Urothelium cell line (cell line): ENCODE results near the gene PCDHAC2.

Source experiments
- DNase-seq: peaks from one replicate; pipeline ENCODE4 v3.0.0; 2011; ENCODE audit warnings: low spot score, mixed read lengths
- FAIRE-seq: peaks from 2 replicates; lab custom pipeline; 2011; peaks lifted over from hg19 to GRCh38; lab: Jason Lieb, UNC

The PCDHAC2 gene, protein sequence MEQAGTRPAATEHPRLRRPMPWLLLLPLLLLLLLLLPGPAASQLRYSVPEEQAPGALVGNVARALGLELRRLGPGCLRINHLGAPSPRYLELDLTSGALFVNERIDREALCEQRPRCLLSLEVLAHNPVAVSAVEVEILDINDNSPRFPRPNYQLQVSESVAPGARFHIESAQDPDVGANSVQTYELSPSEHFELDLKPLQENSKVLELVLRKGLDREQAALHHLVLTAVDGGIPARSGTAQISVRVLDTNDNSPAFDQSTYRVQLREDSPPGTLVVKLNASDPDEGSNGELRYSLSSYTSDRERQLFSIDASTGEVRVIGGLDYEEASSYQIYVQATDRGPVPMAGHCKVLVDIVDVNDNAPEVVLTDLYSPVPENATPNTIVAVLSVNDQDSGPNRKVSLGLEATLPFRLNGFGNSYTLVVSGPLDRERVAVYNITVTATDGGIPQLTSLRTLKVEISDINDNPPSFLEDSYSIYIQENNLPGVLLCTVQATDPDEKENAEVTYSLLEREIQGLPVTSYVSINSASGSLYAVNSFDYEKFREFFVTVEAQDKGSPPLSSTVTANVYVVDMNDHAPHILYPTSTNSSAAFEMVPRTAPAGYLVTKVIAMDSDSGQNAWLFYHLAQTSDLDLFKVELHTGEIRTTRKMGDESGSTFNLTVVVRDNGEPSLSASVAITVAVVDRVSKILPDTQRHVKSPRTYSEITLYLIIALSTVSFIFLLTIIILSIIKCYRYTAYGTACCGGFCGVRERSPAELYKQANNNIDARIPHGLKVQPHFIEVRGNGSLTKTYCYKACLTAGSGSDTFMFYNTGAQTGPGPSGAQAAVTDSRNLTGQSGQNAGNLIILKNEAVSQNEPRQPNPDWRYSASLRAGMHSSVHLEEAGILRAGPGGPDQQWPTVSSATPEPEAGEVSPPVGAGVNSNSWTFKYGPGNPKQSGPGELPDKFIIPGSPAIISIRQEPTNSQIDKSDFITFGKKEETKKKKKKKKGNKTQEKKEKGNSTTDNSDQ

GRCh38 chr5:140966293-140967225 lies at the start of gene PCDHAC2:
TSS of gene PCDHAC2 (plus strand) at chr5:140966476. CDS start at chr5:140966767, 291 bp downstream.
- no peak for FAIRE-seq
- DNase-seq = peak; percentile 63

DNA sequence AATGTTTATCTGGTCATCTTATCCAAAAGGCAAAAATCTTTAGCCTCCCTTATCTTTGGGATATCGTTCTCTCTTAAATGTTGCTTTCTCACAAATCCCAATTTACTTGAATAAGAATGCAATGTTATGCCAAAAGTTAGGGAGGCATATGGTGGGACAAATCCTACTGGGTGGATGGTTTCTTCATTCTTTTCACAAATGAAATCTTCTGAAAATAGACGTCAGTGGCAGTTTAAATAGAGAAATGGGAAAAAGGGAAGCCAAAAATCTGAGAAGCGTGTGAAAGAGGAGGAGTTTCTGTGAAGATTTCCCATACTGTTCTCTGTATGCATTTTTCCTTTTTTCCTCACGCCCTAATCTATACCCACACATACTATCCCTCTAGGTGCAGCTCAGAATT lies 42.7 kb upstream of the PCDHAC2 start:
- FAIRE-seq = no peak

GRCh38 chr5:140925806-140926442 lies 40.4 kb upstream of the PCDHAC2 start, which contains the start of gene PCDHAC1:
TSS of gene PCDHAC1 (plus strand) at chr5:140926299. CDS start at chr5:140926893, 594 bp downstream.
- no peak for FAIRE-seq

More for the DNA sequence above, 42.7 kb upstream of the PCDHAC2 start:
- no peak for DNase-seq

GRCh38 chr5:140926443-140927227 lies 39.6 kb upstream of the PCDHAC2 start:
- FAIRE-seq = no peak
- DNase-seq = peak; percentile 86

More at GRCh38 chr5:140925806-140926442, 40.4 kb upstream of the PCDHAC2 start, which contains the start of gene PCDHAC1:
- DNase-seq = peak; percentile 71

DNA sequence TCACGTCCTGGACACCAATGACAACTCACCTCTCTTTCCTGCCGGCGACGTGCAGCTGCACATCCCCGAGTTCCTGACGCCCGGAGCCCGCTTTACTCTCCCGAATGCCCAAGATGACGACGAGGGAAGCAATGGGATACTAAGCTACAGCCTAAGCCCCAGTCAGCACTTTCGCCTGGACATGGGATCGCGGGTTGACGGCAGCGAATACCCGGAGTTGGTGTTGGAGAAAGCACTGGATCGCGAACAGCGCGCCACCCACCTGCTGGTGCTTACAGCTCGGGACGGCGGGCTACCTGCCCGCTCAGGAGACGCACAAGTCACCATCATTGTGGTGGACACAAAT lies 39.1 kb upstream of the PCDHAC2 start:
- no peak for FAIRE-seq
- no peak for DNase-seq

DNA sequence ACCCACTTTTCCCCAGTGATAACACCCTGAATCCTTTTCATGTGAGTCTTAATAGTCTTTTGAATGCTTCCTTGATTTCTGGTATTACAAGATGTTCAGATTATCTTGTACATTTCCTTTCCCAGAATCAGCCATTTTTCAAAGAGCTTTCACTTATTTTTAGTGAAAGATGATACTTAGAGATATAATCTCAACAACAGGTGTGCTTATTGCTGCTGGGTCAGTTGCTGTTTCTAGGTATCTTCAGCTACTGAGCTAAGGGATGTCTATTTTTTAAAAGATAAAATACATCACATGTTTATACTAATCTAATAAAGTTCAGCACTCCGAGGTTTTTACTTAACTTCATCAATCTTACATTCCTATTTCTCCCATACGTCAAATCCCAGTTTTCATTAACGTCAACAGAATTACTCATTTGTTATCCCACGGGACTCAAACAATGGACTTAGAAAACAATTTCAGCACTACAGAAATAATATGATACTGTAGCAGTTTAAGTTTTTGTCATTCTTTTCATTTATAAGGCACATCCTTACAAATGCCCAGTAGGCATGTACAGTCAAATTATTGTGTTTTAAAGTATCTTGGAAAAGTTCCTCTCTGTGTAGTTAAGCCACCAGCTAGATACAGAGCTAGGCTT lies 31.2 kb upstream of the PCDHAC2 start:
- DNase-seq (no peak), FAIRE-seq (no peak)

DNA sequence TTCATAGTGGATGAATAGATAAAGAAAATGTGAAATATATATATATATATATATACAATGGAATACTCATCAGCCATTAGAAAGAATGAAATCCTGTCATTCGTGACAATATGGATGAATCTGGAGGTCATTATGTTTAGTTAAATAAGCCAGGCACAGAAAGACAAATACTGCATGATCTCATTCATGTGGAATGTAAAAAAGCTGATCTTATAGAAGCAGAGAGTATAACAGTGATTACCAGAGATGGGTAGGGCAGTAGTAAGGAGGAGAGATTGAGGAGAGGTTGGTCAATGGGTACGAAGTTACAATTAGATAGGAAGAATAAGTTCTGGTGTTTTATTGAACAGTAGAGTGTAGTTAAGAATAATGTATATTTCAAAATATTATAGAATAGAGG lies 19.7 kb upstream of the PCDHAC2 start:
- DNase-seq (no peak), FAIRE-seq (no peak)

DNA sequence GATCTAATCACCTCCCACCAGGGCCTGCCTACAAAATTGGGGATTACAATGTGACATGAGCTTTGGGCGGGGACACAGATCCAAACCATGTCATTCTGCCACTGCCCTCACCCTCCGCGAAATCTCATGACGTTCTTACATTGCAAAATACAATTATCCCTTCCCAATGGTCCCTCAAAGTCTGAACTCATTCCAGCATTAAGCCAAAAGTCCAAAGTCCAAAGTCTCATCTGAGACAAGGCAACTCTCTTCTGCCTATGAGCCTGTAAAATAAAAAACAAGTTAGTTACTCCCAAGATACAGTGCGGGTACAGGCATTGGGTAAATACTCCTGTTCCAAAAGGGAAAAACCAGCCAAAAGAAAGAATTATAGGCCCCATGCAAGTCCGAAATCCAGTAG lies 14.6 kb upstream of the PCDHAC2 start:
- FAIRE-seq = no peak

DNA sequence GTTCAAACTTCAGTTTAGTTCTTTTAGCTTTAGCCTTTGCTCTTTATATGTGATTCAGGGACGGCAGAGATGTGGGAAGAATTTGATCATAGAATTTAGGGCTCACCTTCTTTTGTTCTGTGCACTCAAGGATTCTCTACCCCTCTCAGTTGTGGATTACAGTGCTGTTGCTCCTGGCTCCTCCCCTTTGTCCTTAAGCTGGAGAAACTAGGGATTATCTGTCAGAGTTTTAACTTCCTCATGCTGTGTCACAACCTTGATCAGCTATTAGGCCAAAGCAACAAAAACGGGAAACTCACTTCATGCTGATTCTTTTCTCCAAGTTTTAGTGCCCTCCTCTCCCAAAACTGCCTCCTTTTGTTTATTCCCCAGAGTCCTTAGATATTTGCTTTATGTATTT lies 13.0 kb upstream of the PCDHAC2 start:
- FAIRE-seq (no peak), DNase-seq (no peak)

More for the DNA sequence above, 14.6 kb upstream of the PCDHAC2 start:
- DNase-seq = no peak

DNA sequence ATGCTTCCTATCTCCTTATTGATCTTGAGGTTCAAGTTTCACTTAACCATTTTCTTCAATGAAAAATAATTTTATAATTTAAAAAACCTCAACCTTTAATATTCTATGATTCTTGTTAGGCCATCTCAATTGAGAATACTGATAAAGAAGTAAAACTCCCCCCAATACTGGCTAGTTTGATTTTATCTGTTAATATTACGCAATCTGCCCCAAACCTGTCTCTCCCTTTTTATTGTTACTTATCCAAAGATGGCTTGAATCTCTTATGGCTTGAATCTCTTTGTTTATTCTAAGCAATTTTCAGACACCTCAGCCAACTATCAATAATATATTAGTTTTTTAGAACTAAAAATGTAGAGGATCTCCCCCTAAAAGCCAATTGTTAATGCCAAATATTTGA lies 4.1 kb upstream of the PCDHAC2 start:
- no peak for DNase-seq
- no peak for FAIRE-seq

GRCh38 chr5:140964356-140964755 lies 1.9 kb upstream of the PCDHAC2 start:
- DNase-seq = no peak
- FAIRE-seq = no peak

DNA sequence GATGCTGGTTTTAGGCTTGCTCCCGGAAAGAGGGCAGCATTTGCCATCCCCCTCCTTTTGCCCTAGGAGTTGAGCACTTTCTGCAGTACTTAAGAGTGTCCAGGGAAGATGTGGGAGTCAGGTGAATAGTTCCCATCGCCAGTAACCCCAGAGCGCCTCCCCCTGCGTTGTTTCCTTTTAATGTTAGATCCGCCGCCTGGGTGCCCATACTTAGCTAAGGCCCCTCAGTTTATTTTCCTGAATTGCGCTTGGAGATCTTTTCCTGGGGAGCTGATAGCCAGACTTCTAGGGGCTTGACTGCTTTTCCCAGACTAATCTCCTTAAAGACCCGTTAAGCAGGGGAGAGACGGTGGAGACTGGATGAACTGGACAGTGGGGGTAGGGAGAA lies 377 bp upstream of the PCDHAC2 start:
- DNase-seq (peak; percentile 16), FAIRE-seq (no peak)

DNA sequence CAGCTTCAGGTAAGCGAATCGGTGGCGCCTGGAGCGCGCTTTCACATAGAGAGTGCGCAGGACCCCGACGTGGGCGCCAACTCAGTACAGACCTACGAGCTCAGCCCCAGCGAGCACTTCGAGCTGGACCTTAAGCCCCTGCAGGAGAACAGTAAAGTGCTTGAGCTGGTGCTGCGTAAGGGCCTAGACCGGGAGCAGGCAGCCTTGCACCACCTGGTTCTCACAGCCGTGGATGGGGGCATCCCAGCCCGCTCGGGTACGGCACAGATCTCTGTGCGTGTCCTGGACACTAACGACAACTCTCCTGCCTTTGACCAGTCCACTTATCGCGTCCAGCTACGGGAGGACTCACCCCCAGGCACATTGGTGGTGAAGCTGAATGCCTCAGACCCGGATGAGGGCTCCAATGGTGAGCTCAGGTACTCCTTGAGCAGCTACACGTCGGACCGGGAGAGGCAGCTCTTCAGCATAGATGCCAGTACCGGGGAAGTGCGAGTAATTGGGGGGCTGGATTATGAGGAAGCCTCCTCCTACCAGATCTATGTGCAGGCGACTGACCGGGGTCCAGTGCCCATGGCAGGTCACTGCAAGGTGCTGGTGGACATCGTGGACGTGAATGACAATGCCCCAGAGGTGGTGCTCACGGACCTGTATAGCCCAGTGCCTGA lies 1.1 kb downstream of the PCDHAC2 start:
- no peak for FAIRE-seq

DNA sequence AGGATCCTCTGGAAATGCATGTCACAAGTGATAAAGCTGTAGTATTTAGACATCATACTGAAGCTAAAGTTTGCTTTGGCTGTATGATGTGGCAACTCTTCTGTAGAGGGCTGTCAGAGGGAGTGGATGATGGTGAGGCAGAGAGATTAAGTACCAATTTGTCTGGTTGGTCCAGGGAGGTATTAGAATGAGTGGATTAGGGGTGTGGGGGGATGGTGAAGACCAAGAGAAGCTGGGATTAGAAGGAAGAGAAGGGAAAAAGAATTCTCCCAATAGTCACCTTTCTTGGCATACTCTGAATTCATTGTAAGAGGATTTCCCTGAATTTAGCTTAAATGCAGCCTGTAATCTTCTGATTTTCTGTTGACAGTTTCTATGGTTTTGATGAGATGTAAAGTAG lies 3.6 kb downstream of the PCDHAC2 start:
- no peak for FAIRE-seq
- DNase-seq = no peak

More for the DNA sequence above, 1.1 kb downstream of the PCDHAC2 start:
- no peak for DNase-seq

DNA sequence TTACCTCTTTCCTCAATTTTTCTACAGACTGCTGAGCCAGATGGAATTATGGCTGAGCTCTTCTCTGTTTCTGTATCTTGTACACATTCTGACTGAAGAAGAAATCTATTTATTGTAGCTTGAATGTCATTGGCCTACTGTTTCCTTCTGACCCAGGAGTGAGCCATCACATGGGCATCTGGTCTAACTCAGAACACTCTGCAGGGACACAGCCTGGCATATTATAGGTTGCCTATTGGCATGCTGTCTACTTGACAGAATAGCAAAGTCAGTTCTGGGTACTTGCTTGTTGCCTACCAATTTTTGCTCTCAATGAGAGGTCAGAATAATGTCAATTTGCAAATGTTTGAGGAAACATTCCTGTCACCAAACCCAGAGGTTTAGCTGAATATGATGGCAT lies 7.3 kb downstream of the PCDHAC2 start:
- FAIRE-seq (no peak), DNase-seq (no peak)

DNA sequence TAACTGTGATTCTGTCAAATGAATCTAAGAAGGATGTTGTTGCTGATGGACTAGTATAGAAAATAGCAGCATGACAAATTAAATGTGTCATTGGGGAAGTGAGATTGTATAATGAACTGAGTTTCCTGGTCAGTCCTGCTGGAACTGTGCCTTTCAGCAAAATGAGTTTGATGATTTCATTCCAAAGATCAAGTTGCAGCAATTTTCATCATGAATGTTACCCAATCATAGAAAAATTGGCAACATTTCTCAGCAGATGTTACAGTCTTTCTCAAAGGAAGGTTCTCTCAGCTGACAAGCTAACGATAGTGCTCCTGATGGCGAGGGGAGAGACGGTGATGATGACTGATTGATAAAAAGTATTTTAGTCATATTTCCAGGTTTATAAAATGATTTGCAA lies 10.7 kb downstream of the PCDHAC2 start:
- FAIRE-seq (no peak), DNase-seq (no peak)

DNA sequence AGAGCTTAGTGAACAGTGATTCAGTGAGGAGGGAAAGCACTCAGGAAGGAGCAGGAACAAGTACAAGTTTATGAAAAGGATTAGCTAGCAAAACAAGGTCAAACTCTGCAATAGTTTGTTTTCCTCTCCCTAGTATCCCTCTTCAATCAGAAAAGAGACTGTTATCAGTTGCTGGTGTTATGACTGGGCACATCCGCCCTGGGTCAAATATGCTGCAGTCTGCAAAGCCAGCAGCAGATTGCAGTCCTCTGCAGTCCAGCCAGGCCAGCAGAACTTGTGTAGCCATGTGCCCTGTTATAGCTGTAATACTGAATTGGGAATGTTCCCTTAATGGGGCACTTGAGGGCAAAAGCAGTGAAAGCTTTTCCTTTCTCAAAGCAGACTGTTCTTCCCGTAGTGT lies 12.0 kb downstream of the PCDHAC2 start:
- FAIRE-seq (no peak), DNase-seq (no peak)

- no peak for FAIRE-seq
- no peak for DNase-seq
These were observed 12.7 kb downstream of the PCDHAC2 start for GRCh38 chr5:140978983-140979382.
